HEK293T (cell line): ENCODE data around the gene TMTC2.

Experiments used
- ARNT ChIP-seq: fragments of 450-650 bp; IDR thresholded peaks from 2 replicates; pipeline ENCODE4 v1.6.1; 2017; ENCODE audit warnings: mild to moderate bottlenecking
- BHLHE40 ChIP-seq: fragments of 450-650 bp; IDR thresholded peaks from 2 replicates; pipeline ENCODE4 v1.6.1; 2016; ENCODE audit warnings: mild to moderate bottlenecking, moderate library complexity, borderline replicate concordance
- CTBP1 ChIP-seq: fragments of 450-650 bp; IDR thresholded peaks from 2 replicates; pipeline ENCODE4 v1.6.1; 2016; ENCODE audit warnings: borderline replicate concordance
- ELF4 ChIP-seq: fragments of 450-650 bp; IDR thresholded peaks from 2 replicates; pipeline ENCODE4 v1.6.1; 2017; ENCODE audit warnings: antibody characterized with exemption
- FOXK2 ChIP-seq: fragments of 450-650 bp; IDR thresholded peaks from 2 replicates; pipeline ENCODE4 v1.6.1; 2016; ENCODE audit warnings: mild to moderate bottlenecking
- FOXM1 ChIP-seq: fragments of 450-650 bp; IDR thresholded peaks from 2 replicates; pipeline ENCODE4 v1.6.1; 2017; ENCODE audit warnings: mild to moderate bottlenecking, borderline replicate concordance
- HDGF ChIP-seq: fragments of 450-650 bp; IDR thresholded peaks from 2 replicates; pipeline ENCODE4 v1.6.1; 2017; ENCODE audit warnings: antibody characterized with exemption, borderline replicate concordance
- NFRKB ChIP-seq: fragments of 450-650 bp; IDR thresholded peaks from 2 replicates; pipeline ENCODE4 v1.6.1; 2016; ENCODE audit warnings: mild to moderate bottlenecking, moderate library complexity
- SP1 ChIP-seq: fragments of 450-650 bp; IDR thresholded peaks from 2 replicates; pipeline ENCODE4 v1.6.1; 2017
- SUZ12 ChIP-seq: fragments of 450-650 bp; IDR thresholded peaks from 2 replicates; pipeline ENCODE4 v1.6.1; 2016; ENCODE audit warnings: mild to moderate bottlenecking
- TF ChIP-seq, protein P1 (sequence below): fragments of 450-650 bp; IDR thresholded peaks from 2 replicates; pipeline ENCODE4 v1.6.1; 2016

DNA sequence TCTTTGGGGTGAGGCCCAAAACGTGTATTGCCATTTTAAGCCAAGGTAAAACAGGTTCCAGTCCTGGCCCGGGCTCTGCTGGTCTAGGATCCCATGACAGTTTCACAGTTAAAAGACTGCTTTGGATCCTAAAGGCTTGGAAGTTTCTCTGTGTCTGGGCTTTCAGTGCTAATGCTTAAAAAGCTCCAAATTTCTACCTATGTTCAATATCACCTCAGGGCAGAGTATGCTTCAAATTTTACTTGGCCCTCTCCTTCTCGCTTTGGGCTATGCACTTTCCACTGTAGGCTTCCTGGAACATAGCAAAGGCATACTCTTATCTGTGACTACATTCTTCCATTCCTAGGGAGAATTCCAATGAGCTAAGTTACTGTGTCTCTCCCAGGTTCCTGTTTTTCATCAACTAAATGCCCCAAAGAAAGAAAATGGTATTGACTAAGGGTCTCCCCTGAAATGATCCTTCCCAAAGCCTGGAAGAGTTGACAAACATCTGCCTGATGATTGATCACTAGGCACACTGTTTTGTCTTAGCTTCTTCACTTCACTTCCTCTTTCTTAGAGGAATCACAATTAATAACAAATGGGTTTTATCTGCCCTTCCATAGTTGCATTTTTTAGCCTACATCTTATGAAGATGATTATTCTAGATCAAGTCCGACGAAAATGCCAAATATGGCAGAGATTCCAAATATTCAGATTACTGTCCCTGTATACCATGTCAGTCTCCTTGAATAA, 79.4 kb downstream of the TMTC2 start:
- TF ChIP-seq HDGF (no peak), SP1 (no peak), FOXM1 (no peak), ARNT (no peak), CTBP1 (no peak), ELF4 (no peak), FOXK2 (no peak), NFRKB (no peak), SUZ12 (no peak), BHLHE40 (no peak)
- TF ChIP-seq, protein P1, sequence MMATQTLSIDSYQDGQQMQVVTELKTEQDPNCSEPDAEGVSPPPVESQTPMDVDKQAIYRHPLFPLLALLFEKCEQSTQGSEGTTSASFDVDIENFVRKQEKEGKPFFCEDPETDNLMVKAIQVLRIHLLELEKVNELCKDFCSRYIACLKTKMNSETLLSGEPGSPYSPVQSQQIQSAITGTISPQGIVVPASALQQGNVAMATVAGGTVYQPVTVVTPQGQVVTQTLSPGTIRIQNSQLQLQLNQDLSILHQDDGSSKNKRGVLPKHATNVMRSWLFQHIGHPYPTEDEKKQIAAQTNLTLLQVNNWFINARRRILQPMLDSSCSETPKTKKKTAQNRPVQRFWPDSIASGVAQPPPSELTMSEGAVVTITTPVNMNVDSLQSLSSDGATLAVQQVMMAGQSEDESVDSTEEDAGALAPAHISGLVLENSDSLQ, result no peak
